HG02885 (cell line): Measurements from ENCODE around the gene INTS1.

ENCODE experiments used
- ATAC-seq: cut with Tn5 transposase; IDR thresholded peaks from one replicate; pipeline ENCODE4 v1.9.1; 2021; ENCODE audit warnings: mild to moderate bottlenecking; ENCODE audit not compliant: unreplicated experiment, poor library complexity

INTS1 gene

DNA sequence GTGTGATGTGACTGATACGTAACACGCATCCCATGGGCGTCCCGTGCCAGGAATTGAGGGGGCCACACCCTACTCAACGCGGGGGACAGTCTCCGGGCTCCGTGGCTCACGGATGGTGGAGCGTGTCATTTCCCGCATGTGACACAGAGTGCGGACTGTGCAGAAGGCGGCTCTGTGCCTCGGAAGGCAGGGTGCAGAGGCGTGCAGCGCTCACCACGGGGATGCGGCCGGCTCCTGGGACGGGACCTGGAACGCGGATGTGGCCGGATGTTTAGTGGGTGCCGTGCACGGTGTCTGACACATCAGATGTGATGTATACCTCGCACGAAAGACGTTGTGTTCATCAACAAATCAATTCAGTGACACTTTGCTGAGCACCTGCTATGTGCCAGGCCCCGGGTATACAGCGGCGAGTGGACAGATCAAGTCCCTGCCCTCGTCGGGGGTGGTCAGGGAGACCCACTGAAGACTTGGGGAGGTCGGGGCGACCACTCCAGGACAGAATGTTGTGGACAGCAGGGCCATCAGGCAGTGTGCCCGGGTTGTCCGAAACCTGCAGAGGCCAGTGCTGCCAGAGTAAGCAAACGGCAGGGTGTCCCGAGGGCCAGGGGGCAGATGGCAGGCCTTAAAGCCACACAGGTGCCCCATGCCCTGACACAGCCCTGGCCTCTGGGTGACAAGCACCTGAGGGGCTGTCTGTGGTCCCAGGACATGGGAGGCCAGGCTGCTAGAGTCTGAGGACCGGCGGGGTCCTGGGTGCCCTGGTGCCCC lies 83.0 kb downstream of the INTS1 start:
- ATAC-seq = no peak
